Neural progenitor cell (in vitro differentiated cells): ENCODE data around the gene MEGF9.
"Not testable (repeated sequence)": the region's sequence is repeated elsewhere in the genome, so short reads cannot be mapped to it uniquely, and the experiment has no call there.

Source experiments
- CTCF ChIP-seq: fragments of 200-600 bp; sonication (generic); IDR thresholded peaks from 2 replicates; pipeline ENCODE4 v1.5.1; 2017; ENCODE audit warnings: antibody characterized with exemption, mild to moderate bottlenecking
- EZH2 ChIP-seq: fragments of 200-600 bp; sonication (generic); IDR thresholded peaks from 2 replicates; pipeline ENCODE4 v1.6.1; 2017; ENCODE audit warnings: antibody characterized with exemption, mild to moderate bottlenecking, moderate library complexity
- EZH2phosphoT487 ChIP-seq: fragments of 200-600 bp; sonication (generic); IDR thresholded peaks from 2 replicates; pipeline ENCODE4 v1.6.1; 2017; ENCODE audit warnings: antibody characterized with exemption

GRCh38 chr9:120746366-120746765, 32.1 kb upstream of the MEGF9 start:
- TF ChIP-seq EZH2, CTCF, EZH2phosphoT487: not testable (repeated sequence)
